DMS79 treated with DMSO at 0.1 percent for 48 hours (cell line): ENCODE data around the gene GPC3.

Experiments
- DNase-seq: peaks from one replicate; lab custom pipeline; 2025; lab: John Stamatoyannopoulos, UW

The GPC3 gene

DNA sequence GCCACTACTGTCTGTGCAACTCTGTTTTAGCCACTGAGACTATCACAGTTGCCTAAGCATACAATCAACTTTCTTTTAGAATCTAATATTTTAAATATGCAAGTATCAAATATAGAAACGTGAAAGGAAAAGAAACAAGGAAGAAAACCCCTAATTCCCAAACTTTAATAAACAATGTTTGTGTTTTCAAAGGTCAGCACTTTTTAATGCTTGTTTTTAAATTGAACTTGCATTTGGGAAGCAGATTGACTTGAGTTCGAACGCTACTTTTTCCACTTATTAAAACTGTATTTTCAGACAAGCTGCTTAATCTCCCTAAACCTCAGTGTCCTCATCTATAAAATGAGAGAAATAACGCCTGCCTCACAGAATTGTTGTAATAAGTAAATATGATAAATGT is 384.3 kb downstream of the GPC3 start:
- DNase-seq = no peak

DNA sequence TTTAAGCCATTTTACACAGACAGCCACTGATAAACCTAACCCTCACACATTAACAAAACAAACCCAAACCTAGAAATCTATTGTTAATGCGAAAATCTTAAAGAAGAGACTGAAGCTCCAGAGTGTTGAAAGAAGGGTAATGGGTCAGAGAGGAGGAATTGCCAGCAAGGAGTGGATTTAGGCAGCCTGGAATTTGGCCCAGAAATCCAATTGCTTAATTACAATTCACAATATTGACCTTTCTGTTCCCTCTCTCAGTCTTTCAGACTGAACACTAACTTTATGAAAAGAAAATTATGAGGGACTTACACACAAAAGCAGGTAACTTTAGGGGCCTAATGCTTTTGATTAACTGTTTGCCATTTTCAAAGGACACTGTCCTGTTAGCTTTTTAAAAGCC is 384.9 kb downstream of the GPC3 start:
- DNase-seq = no peak

DNA sequence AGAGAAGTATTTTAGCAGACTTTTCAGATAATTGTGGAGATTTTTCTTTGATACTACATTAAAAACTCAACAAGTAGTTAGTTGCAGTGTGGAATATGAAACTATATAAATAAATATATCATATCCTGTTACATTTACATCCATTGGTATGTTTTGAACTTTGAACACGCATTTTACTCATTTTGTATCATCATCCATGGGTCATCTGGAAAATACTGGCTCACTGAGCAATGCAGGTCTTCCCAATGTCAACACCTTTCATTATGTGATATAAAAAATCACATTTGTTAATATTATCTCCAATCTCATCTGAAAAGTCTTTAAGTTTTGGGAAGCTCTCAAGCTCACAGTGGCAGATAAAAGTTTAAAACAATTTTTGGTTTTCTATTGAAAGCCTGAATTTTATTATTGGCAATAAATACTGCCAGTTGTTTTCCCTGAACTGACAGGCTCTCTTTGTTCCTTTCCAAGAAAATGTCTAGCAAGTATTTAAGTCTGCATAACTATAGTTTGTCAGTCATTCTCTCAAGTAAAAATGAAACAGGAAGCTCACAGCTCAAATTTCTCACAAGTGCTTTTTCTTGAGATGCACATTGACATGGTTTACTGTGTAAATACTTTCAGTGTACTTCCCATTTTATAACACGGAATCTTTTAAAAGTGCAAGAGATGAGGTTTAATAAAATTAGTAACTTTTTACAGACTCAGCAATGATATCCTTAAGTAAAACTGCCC is 386.6 kb downstream of the GPC3 start:
- DNase-seq = no peak

GRCh38 chrX:133594156-133594555 is 391.2 kb downstream of the GPC3 start:
- DNase-seq = no peak

- no peak for DNase-seq
Measured at GRCh38 chrX:133593531-133593930, 391.9 kb downstream of the GPC3 start.

DNA sequence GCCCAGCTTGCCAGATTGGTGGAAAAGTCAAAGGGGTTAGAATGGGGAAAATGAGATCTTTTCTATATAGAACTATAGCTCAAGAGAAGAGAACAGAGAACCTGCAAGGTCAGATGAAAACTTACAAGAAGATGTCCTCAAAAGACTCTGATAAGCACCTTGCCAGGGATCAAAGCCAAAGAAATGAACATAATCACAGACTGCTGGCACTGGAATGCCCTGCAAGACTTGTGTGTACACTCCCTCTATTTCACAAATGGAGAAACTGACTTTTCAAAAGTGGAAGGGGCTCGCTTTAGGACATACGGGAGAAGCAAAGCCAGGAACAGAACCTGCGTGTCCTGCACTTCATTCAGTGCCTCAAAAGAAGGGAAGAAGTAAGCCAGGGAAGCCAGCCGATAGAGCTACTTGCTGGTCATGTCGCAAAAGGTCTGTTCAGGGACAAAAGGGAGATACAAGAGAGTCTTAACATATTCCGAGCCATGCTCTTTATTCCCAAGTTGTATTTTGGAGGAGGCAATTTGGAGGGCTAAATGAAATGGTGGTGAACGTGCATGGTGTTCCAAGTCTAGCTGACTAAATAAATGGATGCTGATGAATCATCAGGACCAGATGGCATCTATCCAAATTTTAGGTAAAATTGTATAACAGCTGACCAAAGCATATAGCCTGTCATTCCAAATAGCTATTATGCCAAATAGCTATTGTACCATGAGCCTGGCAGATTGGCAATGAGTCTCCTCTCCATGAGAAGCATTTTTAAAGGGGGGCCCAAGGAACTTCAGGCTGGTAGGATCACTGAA is 394.5 kb downstream of the GPC3 start:
- no peak for DNase-seq

DNA sequence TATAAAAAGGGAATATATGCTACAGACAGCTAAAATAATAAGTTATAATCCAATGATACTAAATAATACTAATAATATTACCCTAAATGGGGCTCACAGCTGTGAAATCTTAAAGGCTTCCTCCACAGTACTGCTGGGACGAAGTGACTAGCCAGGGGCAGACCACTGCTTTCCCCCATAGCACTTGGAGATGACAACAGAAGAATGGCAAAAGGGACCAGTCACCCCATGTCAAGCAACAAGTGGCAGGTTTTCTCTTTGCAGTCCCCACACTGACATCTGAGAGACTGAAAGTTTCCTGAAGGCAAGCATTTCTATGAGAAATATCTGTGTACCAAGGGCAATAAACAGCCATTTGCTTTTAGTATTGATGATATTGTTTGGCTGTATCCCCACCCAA is 396.6 kb downstream of the GPC3 start:
- no peak for DNase-seq

- no peak for DNase-seq
Measured at GRCh38 chrX:133587818-133588217, 397.6 kb downstream of the GPC3 start.

- DNase-seq = no peak
Measured at GRCh38 chrX:133587071-133587470, 398.3 kb downstream of the GPC3 start.

DNA sequence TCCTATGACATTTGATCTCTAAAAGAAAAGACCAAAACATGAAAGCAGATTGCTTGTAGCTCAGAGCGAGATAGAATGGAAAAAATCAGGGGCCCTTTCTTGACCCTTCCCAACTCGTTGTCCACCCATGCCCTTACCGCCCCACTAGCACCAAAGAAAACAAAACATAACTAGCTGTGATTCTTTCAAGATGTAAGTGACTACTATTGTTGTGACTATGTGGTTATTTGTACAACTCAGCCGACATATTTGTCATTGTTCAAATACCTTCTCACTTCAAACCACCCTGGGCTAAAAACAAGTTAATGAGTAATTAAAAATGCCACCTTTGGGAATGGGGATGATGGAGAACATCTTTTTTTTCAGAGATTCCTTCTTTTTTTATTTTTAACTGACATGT is 399.0 kb downstream of the GPC3 start:
- no peak for DNase-seq

- no peak for DNase-seq
Measured at GRCh38 chrX:133583825-133584224, 401.6 kb downstream of the GPC3 start.

DNA sequence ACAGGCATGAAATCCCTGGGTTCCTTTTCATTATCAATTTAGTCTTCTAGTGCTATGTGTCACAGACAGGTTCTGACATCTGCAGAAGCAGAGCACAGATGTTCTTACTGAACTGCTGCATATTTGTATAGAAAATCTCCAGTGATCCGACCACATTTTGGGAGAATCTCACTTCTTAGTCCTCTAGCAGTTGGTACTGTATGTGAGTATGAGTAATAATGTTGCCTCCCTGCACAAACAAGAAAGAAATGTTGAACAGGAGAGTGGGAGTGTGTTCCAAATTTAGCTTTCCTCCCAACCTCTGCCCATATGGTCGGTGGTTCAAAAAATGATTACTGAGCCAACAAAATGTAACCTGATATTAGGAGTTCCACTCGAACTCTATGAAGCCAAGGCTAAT is 404.8 kb downstream of the GPC3 start:
- no peak for DNase-seq

DNA sequence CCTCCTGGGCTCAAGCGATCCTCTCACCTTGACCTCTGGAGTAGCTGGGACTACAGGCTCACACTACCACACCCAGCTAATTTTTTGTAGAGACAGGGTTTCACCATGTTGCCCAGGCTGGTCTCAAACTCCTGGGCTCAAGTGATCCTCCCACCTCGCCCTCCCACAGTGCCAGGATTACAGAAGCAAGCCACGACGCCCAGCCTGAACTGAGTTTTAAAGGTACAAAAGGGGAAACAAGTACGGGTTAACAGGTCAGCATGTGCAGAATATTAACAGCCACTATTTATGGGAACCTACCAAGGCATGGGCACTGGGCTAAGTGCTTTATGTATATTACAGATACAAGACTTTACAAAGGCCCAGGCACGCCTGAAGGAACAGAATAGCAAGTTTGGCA is 405.8 kb downstream of the GPC3 start:
- no peak for DNase-seq

GRCh38 chrX:133576876-133577275 is 408.5 kb downstream of the GPC3 start:
- no peak for DNase-seq

- DNase-seq = no peak
Measured at GRCh38 chrX:133575501-133576136, 409.8 kb downstream of the GPC3 start.

DNA sequence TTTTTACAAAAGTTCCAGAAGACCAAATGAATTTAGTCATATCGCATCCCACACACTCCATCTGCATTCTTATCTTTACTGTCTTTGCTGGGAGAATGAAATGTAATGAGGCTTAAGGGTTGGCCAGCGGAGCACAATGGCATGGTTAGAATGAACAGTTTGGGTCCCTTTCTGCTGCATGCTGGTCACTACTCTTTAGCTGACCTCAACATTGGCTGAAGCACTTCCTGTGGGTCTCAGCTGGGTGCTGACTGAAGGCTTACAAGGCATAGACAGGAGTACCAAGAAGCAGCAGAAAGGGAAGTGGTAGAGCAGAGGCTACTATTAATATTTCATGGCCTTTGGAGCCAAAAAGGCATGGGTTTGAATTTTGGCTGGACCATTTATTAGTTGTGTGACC is 410.7 kb downstream of the GPC3 start:
- no peak for DNase-seq

- DNase-seq = no peak
Measured at GRCh38 chrX:133570549-133570948, 414.8 kb downstream of the GPC3 start.

GRCh38 chrX:133569217-133569616 is 416.2 kb downstream of the GPC3 start:
- DNase-seq = no peak

GRCh38 chrX:133568109-133568508 is 417.3 kb downstream of the GPC3 start:
- DNase-seq = no peak

DNA sequence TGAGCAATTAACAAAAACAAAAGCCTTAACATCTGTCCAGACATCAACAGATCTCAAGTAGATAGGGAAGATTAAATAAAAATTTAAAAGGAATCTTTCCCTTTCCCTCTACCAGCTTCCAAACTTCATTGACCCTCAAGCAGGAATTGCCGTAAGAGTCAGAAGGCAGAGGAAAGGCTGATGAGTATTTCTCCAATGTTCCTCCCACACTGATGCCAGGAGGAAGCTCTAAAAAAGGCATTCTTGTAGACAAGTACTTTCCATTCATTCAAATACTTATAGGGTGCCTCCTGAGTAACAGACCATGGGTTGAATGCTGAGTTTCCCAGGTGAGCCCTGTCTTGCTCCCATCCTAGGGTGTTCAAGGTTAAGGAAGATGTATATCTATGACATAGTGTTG is 418.5 kb downstream of the GPC3 start:
- DNase-seq = no peak

DNA sequence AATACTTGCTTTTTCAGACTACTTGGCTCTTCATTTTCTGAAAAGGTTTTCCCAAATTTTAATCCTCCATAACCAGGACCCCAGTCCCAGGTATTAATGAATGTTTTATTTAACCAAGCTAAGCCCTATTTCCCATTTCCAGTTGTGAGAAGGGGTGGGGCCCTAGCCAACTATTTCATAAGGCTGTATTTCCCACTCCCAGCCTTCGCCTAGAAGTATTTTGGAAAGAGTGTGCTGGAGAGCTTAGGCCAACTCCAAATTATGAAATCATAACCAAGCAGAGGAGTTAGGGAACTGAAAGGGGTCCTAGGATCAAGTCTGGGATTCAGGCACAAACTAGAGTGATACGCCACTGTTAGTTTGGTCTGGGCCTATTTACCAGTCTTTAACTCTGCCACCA is 421.7 kb downstream of the GPC3 start:
- DNase-seq = no peak

DNA sequence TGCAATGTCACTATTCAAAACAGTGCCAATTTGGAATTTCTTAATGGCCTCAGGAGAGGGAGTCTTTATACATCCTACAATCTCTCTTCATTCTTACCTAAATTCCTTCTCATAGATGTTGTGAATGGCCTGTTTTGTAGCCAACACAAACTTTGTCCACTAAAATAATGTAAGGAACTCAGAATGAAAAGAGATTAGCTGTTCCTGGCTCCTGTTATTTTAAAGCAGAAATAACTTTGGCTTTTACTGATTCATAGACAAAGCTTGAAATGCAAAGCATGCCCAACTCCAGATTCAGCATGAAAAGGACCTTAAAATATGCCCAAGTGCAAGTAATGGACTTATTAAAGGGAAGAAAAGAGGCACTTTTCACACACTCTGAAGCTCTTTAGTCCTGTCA is 424.1 kb downstream of the GPC3 start:
- DNase-seq = no peak

DNA sequence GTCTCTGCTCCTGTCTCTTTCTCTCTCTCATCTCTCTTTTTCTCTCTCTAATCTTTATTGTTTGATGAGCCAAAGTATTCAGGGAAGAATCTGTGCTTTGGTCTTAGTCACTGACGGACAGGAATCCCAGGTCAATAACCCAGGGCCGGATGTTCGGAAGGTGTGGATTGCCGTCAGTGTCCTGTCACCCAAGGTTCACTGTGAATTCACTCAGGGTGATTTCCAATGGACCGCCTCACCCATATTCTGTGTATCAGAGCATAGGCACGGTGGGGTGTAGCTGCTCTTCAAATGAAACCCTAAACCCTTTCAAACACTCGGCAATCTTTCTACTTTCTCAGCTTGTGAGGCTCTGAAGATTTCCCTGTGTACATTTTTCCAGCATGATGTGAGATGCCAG is 425.5 kb downstream of the GPC3 start:
- no peak for DNase-seq
